Mucosa of stomach (tissue), 1 donor: ENCODE results near the gene HINT3.

ENCODE experiments used
- H3K27me3 ChIP-seq: one replicate; pipeline ENCODE4 v1.7.0; 2013; ENCODE audit warnings: mild to moderate bottlenecking, low read length; ENCODE audit not compliant: control insufficient read depth, insufficient read depth
- H3K36me3 ChIP-seq: one replicate; pipeline ENCODE4 v1.7.0; 2013; ENCODE audit warnings: low read length; ENCODE audit not compliant: control insufficient read depth, insufficient read depth
- H3K4me1 ChIP-seq: one replicate; pipeline ENCODE4 v1.7.0; 2013; ENCODE audit warnings: mild to moderate bottlenecking, low read length; ENCODE audit not compliant: control insufficient read depth, insufficient read depth
- H3K4me3 ChIP-seq: one replicate; pipeline ENCODE4 v1.7.0; 2013; ENCODE audit warnings: low read length
- H3K9ac ChIP-seq: one replicate; pipeline ENCODE4 v1.7.0; 2013; ENCODE audit warnings: mild to moderate bottlenecking, low read length, moderate library complexity
- H3K9me3 ChIP-seq: one replicate; pipeline ENCODE4 v1.7.0; 2013; ENCODE audit warnings: mild to moderate bottlenecking, low read length, moderate library complexity; ENCODE audit not compliant: control insufficient read depth
- donor health status: Pancreatic carcinoma.

Gene HINT3

GRCh38 chr6:125952764-125953501, 3.6 kb upstream of the HINT3 start:
- H3K4me3 ChIP-seq, result no peak overlapping the region
- H3K27me3 ChIP-seq, result no peaks in the 10 kb centered on the region

GRCh38 chr6:125953502-125953875, 3.1 kb upstream of the HINT3 start:
- no peaks in the 10 kb centered on the region for H3K27me3 ChIP-seq
- no peaks in the 10 kb centered on the region for H3K9me3 ChIP-seq
- H3K4me3 ChIP-seq, result no peak overlapping the region
- H3K4me1 ChIP-seq, result peaks cover 14% of the 10 kb centered on the region
- no peaks in the 10 kb centered on the region for H3K36me3 ChIP-seq
- no peak overlapping the region for H3K9ac ChIP-seq

More at GRCh38 chr6:125952764-125953501, 3.6 kb upstream of the HINT3 start:
- H3K4me1 ChIP-seq, result peaks cover 15% of the 10 kb centered on the region
- no peaks in the 10 kb centered on the region for H3K36me3 ChIP-seq
- H3K9me3 ChIP-seq, result no peaks in the 10 kb centered on the region
- no peak overlapping the region for H3K9ac ChIP-seq

- peaks cover 25% of the 10 kb centered on the region for H3K4me1 ChIP-seq
- no peak overlapping the region for H3K4me3 ChIP-seq
- H3K27me3 ChIP-seq, result no peaks in the 10 kb centered on the region
- H3K36me3 ChIP-seq, result no peaks in the 10 kb centered on the region
- H3K9ac ChIP-seq, result no peak overlapping the region
- H3K9me3 ChIP-seq, result no peaks in the 10 kb centered on the region
These were observed 1.7 kb upstream of the HINT3 start for GRCh38 chr6:125954735-125955339.

GRCh38 chr6:125955973-125956372, 597 bp upstream of the HINT3 start:
- peaks cover 25% of the 10 kb centered on the region for H3K4me1 ChIP-seq
- H3K36me3 ChIP-seq, result no peaks in the 10 kb centered on the region
- no peak overlapping the region for H3K4me3 ChIP-seq
- H3K27me3 ChIP-seq, result no peaks in the 10 kb centered on the region
- H3K9ac ChIP-seq, result no peak overlapping the region
- H3K9me3 ChIP-seq, result no peaks in the 10 kb centered on the region

GRCh38 chr6:125957391-125957693, 772 bp downstream of the HINT3 start:
- H3K27me3 ChIP-seq, result no peaks in the 10 kb centered on the region
- no peaks in the 10 kb centered on the region for H3K36me3 ChIP-seq
- peak overlapping the region; percentile 52 for H3K4me3 ChIP-seq
- peaks cover 25% of the 10 kb centered on the region for H3K4me1 ChIP-seq
- no peaks in the 10 kb centered on the region for H3K9me3 ChIP-seq
- H3K9ac ChIP-seq, result peak overlapping the region; percentile 97

- Histone ChIP-seq H3K4me3 (peak overlapping the region; percentile 52), H3K4me1 (peaks cover 24% of the 10 kb centered on the region), H3K36me3 (no peaks in the 10 kb centered on the region)
These were observed 1.3 kb downstream of the HINT3 start for GRCh38 chr6:125957845-125958244.

GRCh38 chr6:125959041-125959440, 2.5 kb downstream of the HINT3 start:
- no peak overlapping the region for H3K9ac ChIP-seq
- H3K27me3 ChIP-seq, result no peaks in the 10 kb centered on the region
- no peaks in the 10 kb centered on the region for H3K36me3 ChIP-seq
- no peaks in the 10 kb centered on the region for H3K9me3 ChIP-seq
- H3K4me1 ChIP-seq, result peaks cover 21% of the 10 kb centered on the region
- H3K4me3 ChIP-seq, result no peak overlapping the region

More at GRCh38 chr6:125957845-125958244, 1.3 kb downstream of the HINT3 start:
- no peaks in the 10 kb centered on the region for H3K27me3 ChIP-seq
- H3K9ac ChIP-seq, result peak overlapping the region; percentile 97
- no peaks in the 10 kb centered on the region for H3K9me3 ChIP-seq

- H3K4me3 ChIP-seq, result no peak overlapping the region
- H3K9me3 ChIP-seq, result no peaks in the 10 kb centered on the region
- H3K36me3 ChIP-seq, result no peaks in the 10 kb centered on the region
- H3K9ac ChIP-seq, result no peak overlapping the region
- peaks cover 21% of the 10 kb centered on the region for H3K4me1 ChIP-seq
- H3K27me3 ChIP-seq, result no peaks in the 10 kb centered on the region
These were observed 4.5 kb downstream of the HINT3 start for GRCh38 chr6:125961117-125961516.

GRCh38 chr6:125962900-125963497, 6.4 kb downstream of the HINT3 start:
- Histone ChIP-seq H3K27me3 (no peaks in the 10 kb centered on the region), H3K4me3 (no peak overlapping the region), H3K36me3 (no peaks in the 10 kb centered on the region), H3K4me1 (peaks cover 21% of the 10 kb centered on the region), H3K9ac (no peak overlapping the region), H3K9me3 (no peaks in the 10 kb centered on the region)

- H3K4me3 ChIP-seq, result no peak overlapping the region
- H3K4me1 ChIP-seq, result peaks cover 13% of the 10 kb centered on the region
- no peaks in the 10 kb centered on the region for H3K36me3 ChIP-seq
- no peak overlapping the region for H3K9ac ChIP-seq
- H3K27me3 ChIP-seq, result no peaks in the 10 kb centered on the region
- no peaks in the 10 kb centered on the region for H3K9me3 ChIP-seq
These were observed 7.2 kb downstream of the HINT3 start for GRCh38 chr6:125963817-125964216.

GRCh38 chr6:125966569-125966968, 10.0 kb downstream of the HINT3 start:
- no peaks in the 10 kb centered on the region for H3K27me3 ChIP-seq
- peaks cover 4% of the 10 kb centered on the region for H3K4me1 ChIP-seq
- H3K4me3 ChIP-seq, result no peak overlapping the region
- no peaks in the 10 kb centered on the region for H3K36me3 ChIP-seq
- H3K9ac ChIP-seq, result no peak overlapping the region
- H3K9me3 ChIP-seq, result no peaks in the 10 kb centered on the region

- Histone ChIP-seq H3K9me3 (no peaks in the 10 kb centered on the region), H3K9ac (no peak overlapping the region), H3K4me3 (no peak overlapping the region), H3K4me1 (no peaks in the 10 kb centered on the region), H3K36me3 (no peaks in the 10 kb centered on the region), H3K27me3 (no peaks in the 10 kb centered on the region)
These were observed 11.9 kb downstream of the HINT3 start for GRCh38 chr6:125968493-125968892.
